Measurements from ENCODE around the gene GRIN3B.

- no peak for TF ChIP-seq CTCF (IDR thresholded peaks at IDR 0.05; ENCODE audit: insufficient read depth, low read length)
- TF ChIP-seq REST (IDR thresholded peaks at IDR 0.05; ENCODE audit: insufficient replicate concordance, low read depth): no peak
- no peak for TF ChIP-seq GABPA (IDR thresholded peaks at IDR 0.05; ENCODE audit: low read depth)
Observed at GRCh38 chr19:996051-996838, 4.0 kb upstream of the GRIN3B start.
